ENCODE measurements around the gene TEX54. TPM values are rescaled to one million over a fixed set of nuclear protein-coding genes. Genes with fewer than 3 reads are reported as not detected.

The TEX54 gene
- not detected for total RNA-seq

DNA sequence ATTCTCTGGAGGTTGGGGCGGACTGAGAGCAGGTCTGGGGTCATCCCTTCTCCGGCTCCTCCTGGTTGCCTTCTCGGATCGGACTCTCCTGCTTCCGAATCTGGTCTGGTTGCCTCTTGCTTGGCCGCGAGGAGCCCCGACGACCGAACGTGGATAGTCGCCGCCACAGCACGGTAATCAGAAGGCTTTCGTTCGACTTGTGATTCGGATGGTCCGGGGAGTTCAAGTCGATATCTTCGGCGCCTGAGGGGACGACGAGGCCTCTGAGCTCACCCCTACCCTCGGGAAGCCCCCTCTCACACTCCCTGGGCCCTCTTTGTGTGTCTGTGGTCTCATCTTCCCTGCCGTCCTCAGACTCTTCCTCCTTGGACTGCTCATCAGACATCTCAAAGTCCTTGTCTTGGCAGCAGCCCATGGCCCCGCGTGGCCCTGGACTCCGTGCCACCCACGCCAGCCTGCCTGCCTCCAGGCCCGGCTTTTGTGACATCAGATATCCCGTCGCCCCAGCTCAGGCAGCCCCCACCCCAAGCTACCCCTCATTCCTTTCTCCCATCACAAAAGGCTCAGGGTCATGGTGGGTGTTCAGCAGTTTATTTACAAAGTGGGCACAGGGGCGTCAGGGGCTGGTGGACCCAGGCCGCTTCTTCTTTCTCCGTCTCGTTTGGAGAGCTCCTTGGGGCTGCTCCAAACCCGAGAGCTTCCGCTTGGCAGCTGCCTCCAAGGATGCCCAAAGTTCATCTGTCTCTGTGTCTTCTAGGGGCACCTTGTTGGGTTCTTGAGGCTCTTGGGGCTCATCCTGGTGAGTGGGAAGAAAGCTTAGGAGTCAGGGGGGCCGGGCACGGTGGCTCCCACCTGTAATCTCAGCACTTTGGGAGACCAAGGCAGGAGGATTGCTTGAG, at the start of gene TEX54:
TEX54 (minus strand) TSS at position 506 of the 899 bp plus-strand sequence.

GRCh38 chr11:62880803-62881578, 48.4 kb upstream of the TEX54 start, which contains the start of gene SLC3A2:
Gene SLC3A2, plus strand, starts transcription at chr11:62880896. Its CDS starts 128 bp downstream, at chr11:62881024.

GRCh38 chr11:62839050-62839945, 6.7 kb upstream of the TEX54 start, which contains the start of gene WDR74:
Gene WDR74, minus strand, starts transcription at chr11:62839590. Its CDS starts 20 bp downstream, at chr11:62839570.

DNA sequence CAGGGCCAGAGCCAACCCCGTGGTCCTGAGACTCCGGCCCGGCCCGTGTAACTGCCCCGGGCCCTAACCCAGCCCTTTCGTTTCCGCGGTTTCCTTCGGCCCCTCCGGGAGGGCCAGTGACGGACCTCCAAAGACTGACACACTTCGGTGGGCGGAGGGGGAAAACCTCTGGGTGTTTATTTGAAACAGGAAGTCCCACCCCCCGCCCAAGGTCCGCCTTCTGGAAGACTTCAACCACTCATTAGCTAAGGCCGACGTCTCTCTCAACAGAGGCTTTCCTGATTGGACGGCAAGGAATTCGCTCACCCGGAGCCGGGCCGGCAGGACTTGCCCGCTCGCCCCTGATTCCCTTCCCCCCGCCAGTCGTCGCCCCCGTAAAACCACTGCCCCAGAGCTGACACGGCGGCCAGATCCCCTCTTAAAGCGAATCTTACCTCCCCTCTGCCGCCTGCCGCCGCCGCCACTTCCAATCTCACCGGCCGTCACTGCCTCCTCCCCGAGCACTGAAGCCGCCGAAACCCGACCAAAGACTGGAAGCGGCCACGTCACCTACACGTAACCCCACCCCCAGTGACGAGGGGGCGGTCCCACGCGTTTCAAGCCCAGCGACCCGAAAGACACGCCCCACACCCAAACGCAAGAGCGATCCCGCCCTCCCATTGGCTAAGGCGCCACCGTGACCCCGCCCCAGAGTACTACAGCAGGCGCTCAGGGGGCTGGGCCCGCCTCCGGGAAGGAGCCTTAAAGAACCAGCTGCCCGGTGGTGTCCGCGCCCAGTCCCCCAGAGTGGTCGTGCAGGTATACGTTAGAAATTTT, 913 bp downstream of the TEX54 start, which contains the start of gene STX5:
STX5 (minus strand) TSS at position 532 of the 816 bp plus-strand sequence. CDS start 808 bp downstream, outside the sequence.

GRCh38 chr11:62805076-62805892, 27.4 kb downstream of the TEX54 start, which contains the start of gene NXF1:
Gene NXF1, minus strand, starts transcription at chr11:62805440. Its CDS starts 84 bp downstream, at chr11:62805356.

DNA sequence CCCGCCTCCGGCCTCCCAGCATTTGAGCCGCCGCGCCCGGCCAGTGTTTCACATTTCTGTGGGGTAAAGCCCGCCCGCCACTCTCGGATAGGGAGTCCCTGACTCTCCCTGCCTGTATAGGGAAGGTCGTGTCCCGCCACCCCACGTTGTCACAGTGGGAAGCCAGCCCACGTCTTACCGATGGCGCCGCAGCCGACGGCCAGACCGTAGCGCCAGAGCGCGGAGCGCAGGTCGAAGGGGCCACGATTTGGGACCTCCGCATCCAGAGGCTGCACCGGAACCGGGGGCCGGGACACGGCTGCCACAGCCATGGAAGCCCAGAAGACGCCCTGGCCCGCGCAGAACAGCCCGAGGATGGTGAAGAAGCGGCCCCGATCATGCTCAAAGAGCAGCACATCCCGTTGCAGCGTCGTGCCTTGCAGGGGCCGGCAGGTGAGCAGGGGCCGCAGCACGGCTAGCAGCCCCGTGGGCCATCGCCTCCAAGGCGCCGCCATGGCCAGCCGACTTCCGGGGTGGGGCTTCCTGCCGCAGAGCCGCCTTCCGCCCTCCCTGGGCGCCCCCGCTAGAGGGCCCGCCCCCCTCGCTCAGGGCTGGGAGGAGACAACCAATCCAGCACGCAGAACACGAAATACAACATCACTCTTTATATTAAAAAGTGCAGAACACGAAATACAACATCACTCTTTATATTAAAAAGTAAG, 41.0 kb downstream of the TEX54 start, which contains the start of gene TMEM223:
TMEM223 (minus strand) TSS at position 506 of the 701 bp plus-strand sequence; CDS start at position 494, 12 bp downstream.

DNA sequence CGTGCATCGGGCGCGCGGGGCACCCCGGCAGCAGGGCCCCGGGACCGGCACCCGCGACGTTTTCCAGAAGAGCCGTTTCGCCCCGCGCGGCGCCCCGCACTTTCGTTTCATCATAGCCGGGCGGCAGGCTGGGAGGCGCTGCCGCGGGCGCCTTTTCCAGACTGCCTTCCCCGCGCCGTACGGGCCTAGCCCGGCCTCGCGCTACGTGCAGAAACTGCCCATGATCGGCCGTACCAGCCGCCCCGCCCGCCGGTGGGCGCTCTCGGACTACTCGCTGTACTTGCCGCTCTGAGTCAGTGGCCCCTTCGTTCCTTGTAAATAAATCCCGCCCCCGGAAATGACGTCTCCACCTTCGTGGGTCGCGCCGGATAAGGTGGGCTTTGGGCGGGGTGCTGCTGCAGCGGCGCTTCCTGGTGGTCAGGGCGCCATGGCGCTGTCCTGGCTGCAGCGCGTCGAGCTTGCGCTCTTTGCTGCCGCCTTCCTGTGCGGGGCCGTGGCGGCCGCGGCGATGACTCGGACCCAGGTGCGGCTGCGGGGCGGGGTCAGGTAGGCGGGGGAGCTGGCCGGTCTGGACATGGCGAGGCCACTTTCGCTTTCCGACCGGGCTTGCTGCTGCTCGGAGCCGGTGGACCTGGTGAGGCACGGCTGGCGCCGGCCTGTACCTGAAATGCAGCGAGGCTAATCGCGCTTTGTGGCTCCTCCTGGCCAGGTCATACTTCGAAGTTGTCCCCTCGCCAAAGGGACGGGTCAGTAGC, 45.5 kb downstream of the TEX54 start, which contains the start of gene TMEM179B:
TMEM179B (plus strand) TSS at position 398 of the 755 bp plus-strand sequence; CDS start at position 428, 30 bp downstream.

Small RNAs within 50 kb of the gene (microRNA-seq; reads per million reads assigned to microRNA genes)
- not detected for gene MIR6514 (ENCODE audit: borderline microRNAs expressed, borderline replicate concordance)
- gene MIR6748 (ENCODE audit: borderline microRNAs expressed, borderline replicate concordance), result not detected

Other genes starting within 250 kb of the TEX54 start
- gene TUT1, start 241.3 kb downstream of the TEX54 start, total RNA-seq, result 10 to 100 TPM; 26.2 to 28.2 TPM
- gene MTA2, start 231.0 kb downstream of the TEX54 start, total RNA-seq, result 100 to 1,000 TPM; 208 to 223 TPM
- gene EML3, start 220.1 kb downstream of the TEX54 start, total RNA-seq, result 100 to 1,000 TPM; 133 to 139 TPM
- gene ROM1, start 219.6 kb downstream of the TEX54 start, total RNA-seq, result 1 to 10 TPM; 1.1 to 1.7 TPM
- 10 to 100 TPM; 70.9 to 73.2 TPM for gene B3GAT3, start 210.9 kb downstream of the TEX54 start, total RNA-seq
- 100 to 1,000 TPM; 297 to 300 TPM for gene GANAB, start 186.2 kb downstream of the TEX54 start, total RNA-seq
- gene INTS5, start 179.5 kb downstream of the TEX54 start, total RNA-seq, result 10 to 100 TPM; 31.4 to 32.4 TPM
- gene C11orf98, start 167.6 kb downstream of the TEX54 start, total RNA-seq, result 10 to 100 TPM; 83.3 to 83.8 TPM
- gene CSKMT, start 167.5 kb downstream of the TEX54 start, total RNA-seq, result 10 to 100 TPM; 12.8 to 14.2 TPM
- 1 to 10 TPM; 6.2 to 8.1 TPM for gene UQCC3, start 161.2 kb downstream of the TEX54 start, total RNA-seq
- 10 to 100 TPM; 26.5 to 28.9 TPM for gene LBHD1, start 160.6 kb downstream of the TEX54 start, total RNA-seq
- gene UBXN1, start 153.8 kb downstream of the TEX54 start, total RNA-seq, result 100 to 1,000 TPM; 157 to 162 TPM
- under 1 TPM; 0.14 to 0.35 TPM for gene LRRN4CL, start 143.3 kb downstream of the TEX54 start, total RNA-seq
- 10 to 100 TPM; 26.6 to 33.7 TPM for gene BSCL2, start 125.4 kb downstream of the TEX54 start, total RNA-seq
- gene GNG3, start 125.2 kb downstream of the TEX54 start, total RNA-seq, result not detected
- gene HNRNPUL2, start 105.4 kb downstream of the TEX54 start, total RNA-seq, result 10 to 100 TPM; 60.2 to 63.0 TPM
- gene TTC9C, start 104.4 kb downstream of the TEX54 start, total RNA-seq, result 10 to 100 TPM; 42.4 to 43.6 TPM
- gene ZBTB3, start 78.7 kb downstream of the TEX54 start, total RNA-seq, result 10 to 100 TPM; 14.8 to 17.8 TPM
- 10 to 100 TPM; 84.5 to 93.5 TPM for gene POLR2G, start 71.3 kb downstream of the TEX54 start, total RNA-seq
- gene TAF6L, start 61.4 kb downstream of the TEX54 start, total RNA-seq, result 10 to 100 TPM; 21.3 to 22.1 TPM
- 10 to 100 TPM; 45.4 to 45.5 TPM for gene TMEM179B, start 45.4 kb downstream of the TEX54 start, total RNA-seq
- gene TMEM223, start 40.8 kb downstream of the TEX54 start, total RNA-seq, result 10 to 100 TPM; 19.1 to 21.5 TPM
- 100 to 1,000 TPM; 101 to 104 TPM for gene NXF1, start 27.4 kb downstream of the TEX54 start, total RNA-seq
- 10 to 100 TPM; 43.5 to 43.8 TPM for gene STX5, start 790 bp downstream of the TEX54 start, total RNA-seq
- gene WDR74, start 6.7 kb upstream of the TEX54 start, total RNA-seq, result 10 to 100 TPM; 64.7 to 71.4 TPM
- 100 to 1,000 TPM; 150 to 157 TPM for gene SLC3A2, start 48.1 kb upstream of the TEX54 start, total RNA-seq
- not detected for gene CHRM1, start 88.5 kb upstream of the TEX54 start, total RNA-seq
- gene SLC22A6, start 152.1 kb upstream of the TEX54 start, total RNA-seq, result not detected
- gene SLC22A8, start 183.0 kb upstream of the TEX54 start, total RNA-seq, result not detected

Data from activated naive CD4-positive, alpha-beta T cell treated with anti-CD3 and anti-CD28 coated beads, Interleukin-2, amount 10 ng/mL, durations not matched to agents 5 hours and 36 hours (primary cell).